Prostate gland (tissue), 2 donors: ENCODE data around the gene CDKN2A. TPM values are rescaled to one million over a fixed set of nuclear protein-coding genes. Genes with fewer than 3 reads are reported as not detected.

Source experiments
- DNase-seq: peaks from one replicate; pipeline ENCODE4 v3.0.0-alpha.2; 2019; ENCODE audit warnings: low spot score
- H3K27ac ChIP-seq, 2 donors: fragments of 200-600 bp; sonication (generic); 2 replicates each; pipeline ENCODE4 v1.5.1; 2017 to 2019
- H3K27me3 ChIP-seq: fragments of 200-600 bp; sonication (generic); replicated peaks from 2 replicates; pipeline ENCODE4 v1.5.1; 2019; ENCODE audit not compliant: insufficient read depth
- H3K36me3 ChIP-seq, 2 donors: fragments of 200-600 bp; sonication (generic); 1 replicate in 1 of 2; 2 replicates in 1 of 2; pipeline versions ENCODE4 v1.5.1 to v1.8.1; 2017 to 2019
- H3K4me1 ChIP-seq: fragments of 200-600 bp; sonication (generic); replicated peaks from 2 replicates; pipeline ENCODE4 v1.5.1; 2019
- H3K4me3 ChIP-seq, 2 donors: fragments of 200-600 bp; sonication (generic); 2 replicates each; pipeline ENCODE4 v1.5.1; 2017 to 2019
- H3K9me3 ChIP-seq: fragments of 200-600 bp; sonication (generic); 2 replicates; pipeline ENCODE4 v1.5.1; 2017
- CTCF ChIP-seq, 4 experiments: fragments of 200-600 bp in 2 of 4; fragments of 450-650 bp in 2 of 4; sonication (generic) in 2 of 4; IDR thresholded peaks; 1 replicate in 3 of 4; 2 replicates in 1 of 4; pipeline ENCODE4 v1.5.1; 2016 to 2019; ENCODE audit warnings: antibody characterized with exemption in 4 of 4, mild to moderate bottlenecking in 2 of 4, moderate library complexity in 2 of 4
- POLR2A ChIP-seq: fragments of 450-650 bp; IDR thresholded peaks from one replicate; pipeline ENCODE4 v1.6.1; 2016; ENCODE audit warnings: antibody characterized with exemption, mild to moderate bottlenecking
- POLR2AphosphoS5 ChIP-seq: sonication (generic); formaldehyde crosslinking; IDR thresholded peaks from one replicate; pipeline ENCODE4 v1.6.1; 2017; ENCODE audit warnings: antibody characterized with exemption
- WGBS: methylation state at CpG from one replicate; pipeline ENCODE4 v1.1.5; 2018; 5-methylcytosine and 5-hydroxymethylcytosine counted together
- intact Hi-C: fragments of 100-400 bp; cut with DNase I; formaldehyde crosslinking; loops from one replicate; pipeline ENCODE4 v1.14.2; 2022
- total RNA-seq, 2 donors: library from RNA; depleted of rRNA; stranded (reverse); fragments of >200 nt; gene quantifications; one replicate each; pipeline ENCODE4 v1.1.0, GENCODE V29; 2016

Gene CDKN2A
- total RNA-seq, 2 donors from 2014 or later: 0.55 to 4.5 TPM

- H3K9me3 ChIP-seq: no peaks in the 10 kb centered on the region
- TF ChIP-seq CTCF (IDR thresholded peaks at IDR 0.05) (no peak), POLR2A (no peak), POLR2AphosphoS5 (no peak)
These were observed 8.1 kb downstream of the CDKN2A start for GRCh38 chr9:21985964-21986667.

GRCh38 chr9:21984101-21984500, 10.1 kb downstream of the CDKN2A start:
- intact Hi-C loops: no loop called here
- Histone ChIP-seq H3K27me3 (peaks cover 8% of the 10 kb centered on the region), H3K36me3 (no peaks in the 10 kb centered on the region), H3K27ac (no peak overlapping the region), H3K4me3 (no peak overlapping the region), H3K4me1 (no peaks in the 10 kb centered on the region), H3K9me3 (no peaks in the 10 kb centered on the region)
- no peak for TF ChIP-seq CTCF (IDR thresholded peaks at IDR 0.05)
- TF ChIP-seq POLR2A: no peak
- TF ChIP-seq POLR2AphosphoS5: no peak
- DNase-seq: no peak

More at GRCh38 chr9:21985964-21986667, 8.1 kb downstream of the CDKN2A start:
- Histone ChIP-seq H3K4me1 (no peaks in the 10 kb centered on the region), H3K27me3 (peaks cover 15% of the 10 kb centered on the region), H3K4me3 (no peak overlapping the region), H3K27ac (no peak overlapping the region), H3K36me3 (no peaks in the 10 kb centered on the region)
- no peak for DNase-seq
- WGBS: 59% methylated on average over 5 of the region's 5 CpGs
- intact Hi-C loops: no loop called here

- no peak overlapping the region for H3K4me3 ChIP-seq
- H3K27ac ChIP-seq: no peak overlapping the region
- TF ChIP-seq CTCF (IDR thresholded peaks at IDR 0.05) (no peak), POLR2A (no peak), POLR2AphosphoS5 (no peak)
- no peaks in the 10 kb centered on the region for H3K9me3 ChIP-seq
- intact Hi-C loops: no loop called here
- DNase-seq: no peak
- no peaks in the 10 kb centered on the region for H3K4me1 ChIP-seq
- H3K36me3 ChIP-seq: no peaks in the 10 kb centered on the region
- WGBS: 53% methylated on average over 1 of the region's 1 CpG
- peaks cover 8% of the 10 kb centered on the region for H3K27me3 ChIP-seq
These were observed 10.6 kb downstream of the CDKN2A start for GRCh38 chr9:21983561-21983935.

- Histone ChIP-seq H3K9me3 (no peaks in the 10 kb centered on the region), H3K4me3 (no peak overlapping the region), H3K27me3 (peaks cover 8% of the 10 kb centered on the region), H3K27ac (no peak overlapping the region), H3K4me1 (no peaks in the 10 kb centered on the region), H3K36me3 (no peaks in the 10 kb centered on the region)
- WGBS: 57% methylated on average over 1 of the region's 1 CpG
- intact Hi-C loops: no loop called here
- DNase-seq: no peak
- TF ChIP-seq POLR2AphosphoS5 (no peak), CTCF (IDR thresholded peaks at IDR 0.05) (no peak), POLR2A (no peak)
These were observed 11.2 kb downstream of the CDKN2A start for GRCh38 chr9:21982861-21983560.

GRCh38 chr9:21982391-21982790, 11.8 kb downstream of the CDKN2A start:
- peaks cover 5% of the 10 kb centered on the region for H3K27me3 ChIP-seq
- no peaks in the 10 kb centered on the region for H3K36me3 ChIP-seq
- H3K9me3 ChIP-seq: no peaks in the 10 kb centered on the region
- H3K4me3 ChIP-seq: no peak overlapping the region
- H3K27ac ChIP-seq: no peak overlapping the region
- DNase-seq: no peak
- intact Hi-C loops: no loop called here
- H3K4me1 ChIP-seq: no peaks in the 10 kb centered on the region
- WGBS: 53% methylated on average over 1 of the region's 1 CpG
- TF ChIP-seq CTCF (IDR thresholded peaks at IDR 0.05) (no peak), POLR2A (no peak), POLR2AphosphoS5 (no peak)
